Measurements from ENCODE around the gene PTTG1IP. TPM values are rescaled to one million over a fixed set of nuclear protein-coding genes. Genes with fewer than 3 reads are reported as not detected.

Gene PTTG1IP
- total and polyA plus RNA-seq, 2 of the 13 experiments (the other 11 are each of a cell fraction or from before 2014, with no cell fraction given) = 161 to 700 TPM

GRCh38 chr21:44878053-44878982 lies 4.8 kb upstream of the PTTG1IP start (continued):
- TF ChIP-seq PRDM4 (CRISPR knock-in tag; IDR thresholded peaks at IDR 0.05; ENCODE audit: borderline replicate concordance) (no peak), ZFYVE20 (CRISPR knock-in tag; IDR thresholded peaks at IDR 0.05; ENCODE audit: borderline replicate concordance, low read depth) (no peak), ZNF572 (CRISPR knock-in tag; IDR thresholded peaks at IDR 0.05) (no peak), TAF15 (IDR thresholded peaks at IDR 0.05; ENCODE audit: low read depth, low read length, poor library complexity, severe bottlenecking) (no peak), E2F1 (CRISPR knock-in tag; IDR thresholded peaks at IDR 0.05) (no peak), NR2C2 (CRISPR knock-in tag; IDR thresholded peaks at IDR 0.05; ENCODE audit: borderline replicate concordance) (peak; percentile 61; the same call in 1 of the 2 replicates), KMT2A (CRISPR knock-in tag; IDR thresholded peaks at IDR 0.05) (no peak), ZNF329 (CRISPR knock-in tag; IDR thresholded peaks at IDR 0.05; ENCODE audit: low read depth) (no peak), CBFB (CRISPR knock-in tag; IDR thresholded peaks at IDR 0.05) (no peak), ZSCAN21 (CRISPR knock-in tag; IDR thresholded peaks at IDR 0.05; ENCODE audit: borderline replicate concordance) (no peak), KLF12 (CRISPR knock-in tag; IDR thresholded peaks at IDR 0.05; ENCODE audit: borderline replicate concordance) (no peak), SIN3B (IDR thresholded peaks at IDR 0.05; ENCODE audit: low read length) (no peak), E2F5 (CRISPR knock-in tag; conservative IDR thresholded peaks at IDR 0.05) (no peak), ZNF160 (CRISPR knock-in tag; IDR thresholded peaks at IDR 0.05) (no peak), FOXK1 (CRISPR knock-in tag; IDR thresholded peaks at IDR 0.05; ENCODE audit: borderline replicate concordance, low read depth) (peak; percentile 49; the same call in 1 of the 2 replicates), STAT6 (CRISPR knock-in tag; IDR thresholded peaks at IDR 0.05; ENCODE audit: borderline replicate concordance) (no peak), SETDB1 (CRISPR knock-in tag; IDR thresholded peaks at IDR 0.05; ENCODE audit: borderline replicate concordance) (no peak), ZNF670 (CRISPR knock-in tag; IDR thresholded peaks at IDR 0.05; ENCODE audit: borderline replicate concordance) (no peak), MED1 (CRISPR knock-in tag; IDR thresholded peaks at IDR 0.05) (peak; percentile 98), DDIT3 (CRISPR knock-in tag; IDR thresholded peaks at IDR 0.05) (no peak)

Measured in HepG2 (cell line).